ENCODE data around the gene PBX3. TPM values are rescaled to one million over a fixed set of nuclear protein-coding genes. Genes with fewer than 3 reads are reported as not detected.

The PBX3 gene
- total RNA-seq, 4 donors from 2014 or later, result 14.1 to 31.1 (median 21.6) TPM

DNA sequence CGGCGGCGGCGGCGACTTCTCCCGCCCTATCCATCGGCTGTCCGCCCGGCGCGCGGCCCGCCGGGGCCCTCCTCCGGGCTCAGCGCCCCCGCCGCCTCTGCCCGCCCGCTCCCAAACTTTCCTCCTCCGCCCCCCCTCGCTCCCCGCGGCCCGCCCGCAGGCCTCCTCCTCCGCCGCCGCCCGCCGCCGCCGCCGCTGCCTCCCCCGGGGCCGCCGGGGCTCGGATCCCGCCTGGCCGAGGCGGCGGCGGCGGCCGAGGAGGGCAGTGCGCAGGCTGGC is 460 bp upstream of the PBX3 start:
- no peak for DNase-seq (ENCODE audit: low spot score in 2 of 2)
- 0% methylated on average over 6 of the region's 46 CpGs; no CpG with 5 or more reads in 1 of the 2 donors for WGBS, 2 donors
- no peak overlapping the region for H3K4me3 ChIP-seq (ENCODE audit: low read depth, poor library complexity, severe bottlenecking)
- intact Hi-C loops (cut with DNase I; ENCODE audit: low total_unique reads), result no loop called here
- no peak for TF ChIP-seq POLR2A (IDR thresholded peaks at IDR 0.05)
- TF ChIP-seq, protein P1, sequence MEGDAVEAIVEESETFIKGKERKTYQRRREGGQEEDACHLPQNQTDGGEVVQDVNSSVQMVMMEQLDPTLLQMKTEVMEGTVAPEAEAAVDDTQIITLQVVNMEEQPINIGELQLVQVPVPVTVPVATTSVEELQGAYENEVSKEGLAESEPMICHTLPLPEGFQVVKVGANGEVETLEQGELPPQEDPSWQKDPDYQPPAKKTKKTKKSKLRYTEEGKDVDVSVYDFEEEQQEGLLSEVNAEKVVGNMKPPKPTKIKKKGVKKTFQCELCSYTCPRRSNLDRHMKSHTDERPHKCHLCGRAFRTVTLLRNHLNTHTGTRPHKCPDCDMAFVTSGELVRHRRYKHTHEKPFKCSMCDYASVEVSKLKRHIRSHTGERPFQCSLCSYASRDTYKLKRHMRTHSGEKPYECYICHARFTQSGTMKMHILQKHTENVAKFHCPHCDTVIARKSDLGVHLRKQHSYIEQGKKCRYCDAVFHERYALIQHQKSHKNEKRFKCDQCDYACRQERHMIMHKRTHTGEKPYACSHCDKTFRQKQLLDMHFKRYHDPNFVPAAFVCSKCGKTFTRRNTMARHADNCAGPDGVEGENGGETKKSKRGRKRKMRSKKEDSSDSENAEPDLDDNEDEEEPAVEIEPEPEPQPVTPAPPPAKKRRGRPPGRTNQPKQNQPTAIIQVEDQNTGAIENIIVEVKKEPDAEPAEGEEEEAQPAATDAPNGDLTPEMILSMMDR (IDR thresholded peaks at IDR 0.05), result no peak

DNA sequence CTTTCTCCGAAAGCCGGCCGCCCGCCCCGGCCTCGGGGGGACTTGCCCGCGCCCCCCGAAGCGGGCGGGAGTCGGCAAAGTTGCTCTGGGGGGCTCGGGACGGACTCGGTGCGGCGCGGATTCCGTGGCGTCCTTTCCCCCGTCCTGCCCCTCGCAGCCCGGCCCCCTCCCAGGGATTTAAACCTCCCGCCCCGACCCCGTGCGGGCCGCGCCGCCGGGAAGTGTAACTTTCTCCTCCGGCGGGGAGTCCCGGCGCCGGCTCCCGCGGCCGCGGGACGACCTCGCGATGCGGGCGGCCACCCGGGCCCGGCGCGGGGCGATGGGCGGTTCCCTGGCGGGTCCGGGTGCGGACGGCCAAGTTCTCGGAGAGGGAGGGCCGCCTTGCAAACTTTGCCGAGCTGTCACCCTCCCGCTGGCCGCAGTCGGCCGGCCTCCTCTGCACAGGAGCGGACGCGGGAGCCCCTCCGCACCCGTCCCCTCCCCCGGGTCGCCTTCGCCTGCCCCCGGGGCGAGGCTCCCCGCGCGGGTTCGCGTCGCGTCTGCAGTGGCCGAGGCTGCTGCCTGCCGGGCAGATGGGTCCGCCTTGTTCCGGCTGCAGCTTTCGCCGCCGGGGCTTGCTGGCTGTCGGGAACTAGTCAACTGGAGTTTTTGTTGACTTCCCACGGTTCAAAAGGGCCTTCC is 732 bp downstream of the PBX3 start:
- TF ChIP-seq, protein P1 (IDR thresholded peaks at IDR 0.05), result no peak
- TF ChIP-seq POLR2A (IDR thresholded peaks at IDR 0.05), result no peak
- H3K4me3 ChIP-seq (ENCODE audit: low read depth, poor library complexity, severe bottlenecking), result peak overlapping the region; percentile 86
- 1 to 2% methylated on average over 36 to 49 of the region's 88 CpGs for WGBS, 2 donors
- DNase-seq (ENCODE audit: low spot score in 2 of 2), result peak in 1 of 2 donors; percentile 86
- intact Hi-C loops (cut with DNase I; ENCODE audit: low total_unique reads), result no loop called here

DNA sequence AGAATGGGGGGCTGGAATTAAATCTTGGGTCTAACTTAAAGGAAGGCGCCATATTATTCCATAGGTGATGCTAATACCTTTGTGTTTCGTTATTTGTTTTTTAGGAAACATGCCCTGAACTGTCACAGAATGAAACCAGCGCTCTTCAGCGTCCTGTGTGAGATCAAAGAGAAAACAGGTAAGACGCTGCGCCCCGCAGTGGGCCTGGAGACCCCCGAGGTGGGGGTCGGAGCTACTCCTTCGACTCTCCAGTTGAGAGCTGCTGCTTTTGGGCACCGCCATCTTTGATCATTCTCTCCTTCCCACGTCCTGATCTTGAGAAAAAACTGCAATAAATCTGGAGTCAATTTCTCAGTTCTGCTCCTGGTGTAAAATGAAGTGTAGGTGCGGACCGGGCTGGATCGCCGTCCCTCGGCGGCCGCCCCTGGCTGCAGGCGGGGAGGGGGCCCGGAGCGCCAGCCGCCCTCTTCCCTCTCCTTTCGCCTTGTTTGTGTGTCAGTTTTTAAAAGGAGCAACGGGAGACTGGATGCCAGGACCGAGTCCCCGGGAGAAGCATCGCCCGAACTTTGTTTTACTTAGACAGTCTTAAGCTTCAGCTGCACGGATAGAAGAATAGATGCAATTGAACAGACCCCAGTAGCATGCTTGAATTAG is 1.4 kb downstream of the PBX3 start:
- TF ChIP-seq, protein P1 (IDR thresholded peaks at IDR 0.05), result no peak
- no peak for TF ChIP-seq POLR2A (IDR thresholded peaks at IDR 0.05)
- intact Hi-C loops (cut with DNase I; ENCODE audit: low total_unique reads), result no loop called here
- peak overlapping the region; percentile 86 for H3K4me3 ChIP-seq (ENCODE audit: low read depth, poor library complexity, severe bottlenecking)
- 14 to 16% methylated on average over 30 of the region's 30 CpGs for WGBS, 2 donors
- no peak for DNase-seq (ENCODE audit: low spot score in 2 of 2)

DNA sequence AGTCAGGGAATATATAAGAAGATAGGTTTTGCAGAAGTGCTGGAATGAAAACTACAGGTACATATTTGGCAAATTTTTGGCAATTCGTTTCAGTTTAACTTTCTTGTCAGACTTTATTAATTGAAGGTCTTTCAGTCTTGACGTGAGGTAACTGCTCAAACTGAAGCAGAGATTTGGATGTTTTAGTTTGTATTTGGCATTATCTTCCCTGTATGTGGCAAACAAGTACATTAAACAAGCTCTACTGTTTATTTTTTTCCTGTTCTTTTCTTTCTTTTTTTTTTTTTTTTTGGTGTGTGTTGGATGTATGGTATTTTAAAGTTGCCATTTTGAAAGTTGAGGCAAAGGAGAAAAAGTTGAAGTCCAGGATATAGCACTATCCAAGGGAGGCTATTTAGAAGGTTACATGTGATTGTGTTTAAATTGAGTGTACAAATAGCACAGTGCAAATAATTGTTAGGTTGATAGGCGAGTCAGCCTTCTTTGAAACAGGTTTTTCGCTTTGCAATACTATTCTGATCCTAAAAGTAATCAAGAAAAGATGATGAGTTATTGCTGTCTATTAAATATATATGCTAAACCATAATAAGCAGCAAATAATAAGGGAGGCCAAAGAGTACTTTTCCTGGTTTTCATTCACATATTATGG is 2.2 kb downstream of the PBX3 start:
- TF ChIP-seq, protein P1 (IDR thresholded peaks at IDR 0.05), result no peak
- TF ChIP-seq POLR2A (IDR thresholded peaks at IDR 0.05), result no peak
- no peak for DNase-seq (ENCODE audit: low spot score in 2 of 2)
- H3K4me3 ChIP-seq (ENCODE audit: low read depth, poor library complexity, severe bottlenecking), result no peak overlapping the region
- intact Hi-C loops (cut with DNase I; ENCODE audit: low total_unique reads), result no loop called here
- WGBS, 2 donors, result 51 to 65% methylated on average over 4 of the region's 4 CpGs

DNA sequence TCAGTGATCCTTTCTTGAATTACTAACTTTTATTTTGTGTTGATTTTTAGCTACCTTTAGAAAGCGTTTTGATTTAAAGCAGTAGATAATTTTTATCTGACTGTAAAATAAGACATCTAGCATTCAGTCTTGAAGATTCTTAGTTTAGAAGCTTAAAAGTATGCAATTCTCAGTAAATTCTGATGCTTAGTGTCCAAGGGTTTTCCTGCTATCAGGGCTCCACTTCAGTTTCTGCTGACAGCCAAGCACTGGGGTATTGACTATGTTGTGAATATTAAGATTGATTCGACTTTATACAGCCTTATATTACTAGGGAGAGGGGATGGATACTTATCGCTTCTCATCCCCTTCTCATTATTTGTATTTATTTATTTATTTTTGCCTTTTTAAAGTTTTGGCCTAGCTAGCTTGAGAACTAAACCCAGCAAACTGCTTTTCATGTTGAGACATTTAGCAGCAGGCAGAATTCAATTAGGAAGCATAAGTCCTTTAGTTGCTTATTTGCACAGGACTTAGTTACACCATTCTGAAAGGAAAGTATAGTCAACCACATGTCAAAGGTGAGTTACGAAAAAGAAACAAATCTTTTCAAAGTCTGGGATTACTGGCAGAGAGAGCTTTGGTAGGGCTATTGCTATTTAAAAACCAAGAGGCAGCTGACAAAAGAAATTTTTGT is 2.9 kb downstream of the PBX3 start:
- WGBS, 2 donors, result 59 to 81% methylated on average over 4 of the region's 4 CpGs
- H3K4me3 ChIP-seq (ENCODE audit: low read depth, poor library complexity, severe bottlenecking), result no peak overlapping the region
- no peak for DNase-seq (ENCODE audit: low spot score in 2 of 2)
- intact Hi-C loops (cut with DNase I; ENCODE audit: low total_unique reads), result no loop called here
- TF ChIP-seq, protein P1 (IDR thresholded peaks at IDR 0.05), result no peak
- no peak for TF ChIP-seq POLR2A (IDR thresholded peaks at IDR 0.05)

All from lower leg skin (tissue), 4 donors.